Type B pancreatic cell (in vitro differentiated cells): ENCODE measurements around the gene CCDC85A. TPM values are rescaled to one million over a fixed set of nuclear protein-coding genes. Genes with fewer than 3 reads are reported as not detected.

Experiments
- DNase-seq: peaks from one replicate; pipeline ENCODE4 v3.0.0; 2021; ENCODE audit warnings: mixed read lengths; ENCODE audit not compliant: unreplicated experiment; ENCODE audit errors: extremely low spot score
- H3K27ac Mint-ChIP-seq: 2 replicates; pipeline ENCODE4 v1.8.0; 2021; ENCODE audit warnings: mild to moderate bottlenecking, mixed read lengths
- H3K27me3 Mint-ChIP-seq: 2 replicates; pipeline ENCODE4 v1.8.0; 2021; ENCODE audit warnings: mixed read lengths
- H3K36me3 Mint-ChIP-seq: 2 replicates; pipeline ENCODE4 v1.8.0; 2021; ENCODE audit warnings: mixed read lengths
- H3K4me1 Mint-ChIP-seq: one replicate; pipeline ENCODE4 v1.8.0; 2021; ENCODE audit warnings: mixed read lengths; ENCODE audit not compliant: unreplicated experiment
- H3K4me3 Mint-ChIP-seq: 2 replicates; pipeline ENCODE4 v1.8.0; 2021; ENCODE audit warnings: mild to moderate bottlenecking, mixed read lengths
- H3K9me3 Mint-ChIP-seq: 2 replicates; pipeline ENCODE4 v1.8.0; 2021; ENCODE audit warnings: mixed read lengths
- total RNA-seq: library from RNA; stranded (reverse); gene quantifications from 2 replicates; pipeline ENCODE4 v1.2.1, GENCODE V29; 2021; ENCODE audit warnings: low replicate concordance
- TF ChIP-seq, protein P1 (sequence below): fragments of 200-600 bp; sonication (generic); conservative IDR thresholded peaks from 2 replicates; pipeline ENCODE4 v1.5.0; 2021; ENCODE audit warnings: antibody characterized with exemption, mild to moderate bottlenecking

The CCDC85A gene
- total RNA-seq, 1 donor from 2014 or later, result 2.1 TPM

- TF ChIP-seq, protein P1, sequence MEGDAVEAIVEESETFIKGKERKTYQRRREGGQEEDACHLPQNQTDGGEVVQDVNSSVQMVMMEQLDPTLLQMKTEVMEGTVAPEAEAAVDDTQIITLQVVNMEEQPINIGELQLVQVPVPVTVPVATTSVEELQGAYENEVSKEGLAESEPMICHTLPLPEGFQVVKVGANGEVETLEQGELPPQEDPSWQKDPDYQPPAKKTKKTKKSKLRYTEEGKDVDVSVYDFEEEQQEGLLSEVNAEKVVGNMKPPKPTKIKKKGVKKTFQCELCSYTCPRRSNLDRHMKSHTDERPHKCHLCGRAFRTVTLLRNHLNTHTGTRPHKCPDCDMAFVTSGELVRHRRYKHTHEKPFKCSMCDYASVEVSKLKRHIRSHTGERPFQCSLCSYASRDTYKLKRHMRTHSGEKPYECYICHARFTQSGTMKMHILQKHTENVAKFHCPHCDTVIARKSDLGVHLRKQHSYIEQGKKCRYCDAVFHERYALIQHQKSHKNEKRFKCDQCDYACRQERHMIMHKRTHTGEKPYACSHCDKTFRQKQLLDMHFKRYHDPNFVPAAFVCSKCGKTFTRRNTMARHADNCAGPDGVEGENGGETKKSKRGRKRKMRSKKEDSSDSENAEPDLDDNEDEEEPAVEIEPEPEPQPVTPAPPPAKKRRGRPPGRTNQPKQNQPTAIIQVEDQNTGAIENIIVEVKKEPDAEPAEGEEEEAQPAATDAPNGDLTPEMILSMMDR, result no peak
- H3K36me3 Mint-ChIP-seq, result no peaks in the 10 kb centered on the region
- H3K4me1 Mint-ChIP-seq, result no peaks in the 10 kb centered on the region
- no peaks in the 10 kb centered on the region for H3K27me3 Mint-ChIP-seq
- H3K27ac Mint-ChIP-seq, result no peak overlapping the region
- DNase-seq, result no peak
- no peaks in the 10 kb centered on the region for H3K9me3 Mint-ChIP-seq
- no peak overlapping the region for H3K4me3 Mint-ChIP-seq
Observed at GRCh38 chr2:56260415-56260814, 76.6 kb downstream of the CCDC85A start.

- TF ChIP-seq, protein P1, result no peak
- Mint-ChIP-seq H3K9me3 (no peaks in the 10 kb centered on the region), H3K4me1 (no peaks in the 10 kb centered on the region), H3K27ac (no peak overlapping the region), H3K4me3 (no peak overlapping the region), H3K27me3 (no peaks in the 10 kb centered on the region), H3K36me3 (no peaks in the 10 kb centered on the region)
- no peak for DNase-seq
Observed at GRCh38 chr2:56262241-56262640, 78.5 kb downstream of the CCDC85A start.

DNA sequence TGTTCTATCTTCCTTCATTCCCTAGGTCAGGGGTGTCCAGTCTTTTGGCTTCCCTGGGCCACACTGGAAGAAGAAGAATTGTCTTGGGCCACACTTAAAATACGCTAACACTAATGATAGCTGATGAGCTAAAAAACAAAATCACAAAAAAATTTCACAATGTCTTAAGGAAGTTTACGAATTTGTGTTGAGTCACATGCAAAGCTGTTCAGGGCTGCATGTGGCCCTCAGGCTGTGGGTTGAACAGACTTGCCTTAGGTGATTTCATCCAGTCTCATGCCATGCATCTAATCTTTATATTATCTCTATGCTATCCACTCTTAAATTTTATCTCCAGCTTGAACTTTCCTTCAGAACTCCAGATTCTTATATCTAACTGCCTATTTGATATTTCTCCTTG lies 80.1 kb downstream of the CCDC85A start:
- Mint-ChIP-seq H3K27me3 (no peaks in the 10 kb centered on the region), H3K9me3 (no peaks in the 10 kb centered on the region), H3K4me1 (no peaks in the 10 kb centered on the region), H3K36me3 (no peaks in the 10 kb centered on the region), H3K27ac (no peak overlapping the region), H3K4me3 (no peak overlapping the region)
- TF ChIP-seq, protein P1, result no peak
- no peak for DNase-seq

GRCh38 chr2:56266761-56267414 lies 83.1 kb downstream of the CCDC85A start:
- TF ChIP-seq, protein P1, result no peak
- H3K4me1 Mint-ChIP-seq, result no peaks in the 10 kb centered on the region
- no peak overlapping the region for H3K27ac Mint-ChIP-seq
- no peaks in the 10 kb centered on the region for H3K36me3 Mint-ChIP-seq
- DNase-seq, result no peak
- H3K4me3 Mint-ChIP-seq, result no peak overlapping the region
- H3K9me3 Mint-ChIP-seq, result no peaks in the 10 kb centered on the region
- peaks cover 3% of the 10 kb centered on the region for H3K27me3 Mint-ChIP-seq

DNA sequence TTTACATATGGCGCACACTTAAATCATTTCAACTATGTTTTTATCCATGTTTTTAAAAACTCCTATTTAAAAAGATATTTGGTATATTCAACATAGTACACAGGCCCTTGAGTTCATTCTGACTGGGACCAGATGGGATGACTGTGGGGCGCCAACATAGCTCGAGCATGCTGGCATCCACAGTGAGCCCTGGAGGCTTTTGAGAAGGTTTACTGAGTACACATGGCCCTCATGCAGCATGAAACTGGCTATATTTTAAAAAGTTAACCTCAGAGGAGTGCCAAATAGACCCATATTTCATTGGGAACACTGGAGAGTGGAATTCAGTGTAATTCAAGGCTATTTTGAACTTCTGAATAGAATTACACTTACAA lies 83.6 kb downstream of the CCDC85A start:
- H3K9me3 Mint-ChIP-seq, result no peaks in the 10 kb centered on the region
- no peak overlapping the region for H3K4me3 Mint-ChIP-seq
- no peaks in the 10 kb centered on the region for H3K4me1 Mint-ChIP-seq
- H3K27ac Mint-ChIP-seq, result no peak overlapping the region
- DNase-seq, result no peak
- TF ChIP-seq, protein P1, result no peak
- no peaks in the 10 kb centered on the region for H3K36me3 Mint-ChIP-seq
- H3K27me3 Mint-ChIP-seq, result peaks cover 3% of the 10 kb centered on the region

GRCh38 chr2:56268856-56269255 lies 85.1 kb downstream of the CCDC85A start:
- Mint-ChIP-seq H3K4me1 (no peaks in the 10 kb centered on the region), H3K27ac (no peak overlapping the region), H3K27me3 (peaks cover 3% of the 10 kb centered on the region), H3K4me3 (no peak overlapping the region), H3K9me3 (no peaks in the 10 kb centered on the region), H3K36me3 (no peaks in the 10 kb centered on the region)
- TF ChIP-seq, protein P1, result no peak
- DNase-seq, result no peak
